RWPE1 (cell line): ENCODE data around the gene SNAI3.

Experiments
- CTCF ChIA-PET: fragments of 350-600 bp; sonication (Branson Sonifier 250); formaldehyde crosslinking; extraction: SDS; loops from one replicate; lab custom pipeline; 2021; lab: Yijun Ruan, JAX
- POLR2A ChIA-PET: fragments of 400-600 bp; formaldehyde crosslinking; extraction: SDS; loops from one replicate; lab custom pipeline; 2020; ENCODE audit warnings: antibody characterized with exemption; ENCODE audit not compliant: low non-redundant PET; lab: Yijun Ruan, JAX
- DNase-seq: peaks from one replicate; pipeline ENCODE4 v3.0.0; 2012; ENCODE audit warnings: low spot score
- H3K27ac ChIP-seq: fragments of 450-650 bp; 2 replicates; pipeline ENCODE4 v1.5.1; 2017
- TF ChIP-seq, protein P1 (sequence below): fragments of 450-650 bp; conservative IDR thresholded peaks from 2 replicates; pipeline ENCODE4 v1.5.1; 2017; ENCODE audit warnings: low read depth, mild to moderate bottlenecking

SNAI3 gene

DNA sequence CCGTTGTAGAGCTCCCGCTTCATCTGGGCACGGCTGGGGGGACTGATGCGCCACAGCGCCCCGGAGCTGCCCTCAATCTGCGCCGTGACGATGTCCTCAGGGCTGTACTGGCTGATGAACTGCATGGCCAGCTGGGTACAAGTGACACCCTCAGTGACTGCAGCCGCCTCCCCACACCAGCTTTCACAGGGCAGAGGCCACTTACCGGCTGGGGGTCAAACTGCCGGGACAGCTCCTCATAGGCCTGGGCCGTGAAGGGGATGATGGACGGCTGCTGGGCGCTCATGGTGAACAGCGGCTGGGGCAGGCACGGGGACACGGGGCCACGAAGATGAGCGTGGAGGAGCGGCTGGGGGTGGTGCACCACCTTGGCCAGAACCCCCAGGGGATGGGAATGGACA lies 30.3 kb upstream of the SNAI3 start:
- TF ChIP-seq, protein P1, sequence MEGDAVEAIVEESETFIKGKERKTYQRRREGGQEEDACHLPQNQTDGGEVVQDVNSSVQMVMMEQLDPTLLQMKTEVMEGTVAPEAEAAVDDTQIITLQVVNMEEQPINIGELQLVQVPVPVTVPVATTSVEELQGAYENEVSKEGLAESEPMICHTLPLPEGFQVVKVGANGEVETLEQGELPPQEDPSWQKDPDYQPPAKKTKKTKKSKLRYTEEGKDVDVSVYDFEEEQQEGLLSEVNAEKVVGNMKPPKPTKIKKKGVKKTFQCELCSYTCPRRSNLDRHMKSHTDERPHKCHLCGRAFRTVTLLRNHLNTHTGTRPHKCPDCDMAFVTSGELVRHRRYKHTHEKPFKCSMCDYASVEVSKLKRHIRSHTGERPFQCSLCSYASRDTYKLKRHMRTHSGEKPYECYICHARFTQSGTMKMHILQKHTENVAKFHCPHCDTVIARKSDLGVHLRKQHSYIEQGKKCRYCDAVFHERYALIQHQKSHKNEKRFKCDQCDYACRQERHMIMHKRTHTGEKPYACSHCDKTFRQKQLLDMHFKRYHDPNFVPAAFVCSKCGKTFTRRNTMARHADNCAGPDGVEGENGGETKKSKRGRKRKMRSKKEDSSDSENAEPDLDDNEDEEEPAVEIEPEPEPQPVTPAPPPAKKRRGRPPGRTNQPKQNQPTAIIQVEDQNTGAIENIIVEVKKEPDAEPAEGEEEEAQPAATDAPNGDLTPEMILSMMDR = no peak
- no peak overlapping the region for H3K27ac ChIP-seq
- POLR2A ChIA-PET = no interaction called here
- DNase-seq = no peak
- CTCF ChIA-PET = interaction anchor here (1.6 kb wide), 1 partner anchor 21 kb away, joined by 4 read pairs; no protein-coding TSS in a partner anchor

DNA sequence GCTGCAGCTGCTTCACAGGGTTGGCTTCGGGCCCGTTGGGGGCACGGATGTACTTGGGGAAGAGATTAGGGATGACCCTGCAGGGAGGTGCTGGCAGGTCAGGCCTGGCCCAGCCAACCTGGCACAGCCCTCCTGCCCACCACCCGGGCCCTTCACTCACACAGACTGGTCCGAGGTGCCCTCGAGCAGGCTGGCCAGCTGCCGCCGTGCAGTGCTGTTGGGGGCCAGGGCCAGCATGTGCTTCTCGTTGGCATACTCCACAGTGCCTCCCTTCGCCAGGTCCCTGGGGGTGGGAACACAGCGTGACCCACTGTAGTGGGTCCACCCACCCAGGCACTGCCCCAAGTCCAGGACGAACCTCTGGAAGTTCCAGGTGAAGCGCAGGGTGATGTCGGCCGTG lies 29.9 kb upstream of the SNAI3 start:
- ChIA-PET CTCF (interaction anchor here (1.6 kb wide), 1 partner anchor 21 kb away, joined by 4 read pairs; no protein-coding TSS in a partner anchor), POLR2A (no interaction called here)

DNA sequence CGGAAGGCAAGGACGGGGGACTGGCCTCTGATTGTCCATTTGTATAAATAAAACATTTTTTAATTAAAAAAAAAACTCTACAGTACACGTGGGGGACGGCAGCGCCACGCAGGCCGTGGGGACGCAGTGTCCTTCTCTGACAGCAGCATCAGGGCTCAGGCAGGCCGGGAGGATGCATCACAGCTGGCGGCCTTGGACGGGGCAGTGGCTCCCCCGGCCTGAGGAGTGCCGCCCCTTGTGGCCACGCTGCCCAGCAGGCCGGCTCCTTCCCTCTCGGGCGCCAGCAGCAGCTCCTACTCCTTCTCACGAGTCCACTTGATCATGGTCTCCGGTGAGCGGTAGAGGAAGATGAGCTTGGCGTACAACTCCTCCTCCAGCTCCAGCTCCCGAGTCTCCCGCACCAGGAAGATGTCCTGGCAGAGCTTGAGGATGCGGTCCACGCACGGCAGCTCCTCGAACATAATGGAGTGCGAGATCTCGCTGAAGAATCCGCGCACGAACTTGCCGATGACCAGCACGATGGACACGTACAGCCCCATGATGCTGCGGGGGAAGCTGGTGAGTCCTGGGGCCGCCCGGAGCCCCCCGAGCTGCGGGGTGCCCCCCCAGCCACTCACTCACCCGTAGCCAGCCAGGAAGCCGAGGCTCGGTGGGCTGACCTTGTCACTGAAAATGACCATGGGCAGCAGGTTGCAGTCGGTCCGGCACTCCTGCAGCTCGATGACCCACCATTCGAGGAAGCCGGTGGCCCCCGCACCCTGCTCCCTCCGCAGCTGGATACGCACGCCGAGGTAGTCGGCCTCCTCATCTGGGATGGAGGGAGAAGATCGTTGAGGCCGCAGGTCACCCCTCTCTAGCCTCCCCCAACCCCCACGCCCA lies 29.2 kb upstream of the SNAI3 start:
- H3K27ac ChIP-seq = 0 out of 2 replicates have a peak overlapping the region, but pooled peaks have one; percentile 9
- POLR2A ChIA-PET = no interaction called here
- CTCF ChIA-PET = interaction anchor here (1.6 kb wide), 1 partner anchor 22 kb away, joined by 4 read pairs; no protein-coding TSS in a partner anchor
- DNase-seq = no peak
- TF ChIP-seq, protein P1 = no peak

More for the DNA sequence above, 29.9 kb upstream of the SNAI3 start:
- no peak for DNase-seq
- no peak overlapping the region for H3K27ac ChIP-seq
- TF ChIP-seq, protein P1 = no peak

DNA sequence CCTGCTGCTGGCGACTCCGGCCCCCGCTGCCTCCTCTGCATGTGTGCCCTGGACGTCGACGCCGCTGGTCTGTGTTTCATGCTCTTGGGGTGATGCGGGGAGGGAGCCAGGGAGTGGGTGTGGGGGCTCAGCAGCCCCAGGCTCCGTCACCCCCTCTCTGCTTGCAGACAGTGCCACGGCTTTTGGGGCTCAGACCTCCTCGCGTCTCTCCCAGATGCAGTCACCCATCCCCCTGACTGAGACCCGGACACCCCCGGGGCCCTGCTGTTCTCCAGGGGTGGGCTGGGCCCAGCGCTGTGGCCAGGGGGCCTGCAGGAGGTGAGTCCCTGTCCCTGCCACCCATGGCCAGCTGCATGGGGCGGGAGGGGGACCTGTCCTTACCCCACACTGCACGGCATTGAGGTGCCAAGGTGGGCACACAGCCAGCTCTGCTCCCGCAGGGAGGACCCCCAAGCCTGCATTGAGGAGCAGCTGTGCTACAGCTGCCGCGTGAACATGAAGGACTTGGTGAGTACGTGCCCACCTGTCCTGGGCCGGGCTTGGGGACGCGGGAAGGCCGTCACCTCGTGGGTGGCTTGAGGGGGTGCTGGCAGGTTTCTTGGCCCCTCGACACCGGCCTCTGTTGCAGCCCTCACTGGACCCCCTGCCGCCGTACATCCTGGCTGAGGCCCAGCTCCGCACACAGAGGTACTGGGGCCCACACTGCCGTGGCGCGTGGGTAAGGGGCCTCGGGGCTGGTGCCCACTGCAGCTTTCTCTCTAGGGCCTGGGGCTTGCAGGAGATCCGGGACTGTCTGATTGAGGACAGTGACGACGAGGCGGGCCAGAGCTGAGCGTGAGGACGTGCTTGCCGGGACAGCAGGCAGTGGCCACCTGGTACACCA lies 28.4 kb upstream of the SNAI3 start:
- CTCF ChIA-PET = interaction anchor here (0.6 to 1.3 kb wide), 3 partner anchors 22 to 369 kb away, joined by 3 to 8 read pairs (median 3); no protein-coding TSS in a partner anchor
- POLR2A ChIA-PET = no interaction called here
- peak overlapping the region; percentile 31; the same call in 1 of the 2 replicates for H3K27ac ChIP-seq
- DNase-seq = no peak
- TF ChIP-seq, protein P1 = no peak

DNA sequence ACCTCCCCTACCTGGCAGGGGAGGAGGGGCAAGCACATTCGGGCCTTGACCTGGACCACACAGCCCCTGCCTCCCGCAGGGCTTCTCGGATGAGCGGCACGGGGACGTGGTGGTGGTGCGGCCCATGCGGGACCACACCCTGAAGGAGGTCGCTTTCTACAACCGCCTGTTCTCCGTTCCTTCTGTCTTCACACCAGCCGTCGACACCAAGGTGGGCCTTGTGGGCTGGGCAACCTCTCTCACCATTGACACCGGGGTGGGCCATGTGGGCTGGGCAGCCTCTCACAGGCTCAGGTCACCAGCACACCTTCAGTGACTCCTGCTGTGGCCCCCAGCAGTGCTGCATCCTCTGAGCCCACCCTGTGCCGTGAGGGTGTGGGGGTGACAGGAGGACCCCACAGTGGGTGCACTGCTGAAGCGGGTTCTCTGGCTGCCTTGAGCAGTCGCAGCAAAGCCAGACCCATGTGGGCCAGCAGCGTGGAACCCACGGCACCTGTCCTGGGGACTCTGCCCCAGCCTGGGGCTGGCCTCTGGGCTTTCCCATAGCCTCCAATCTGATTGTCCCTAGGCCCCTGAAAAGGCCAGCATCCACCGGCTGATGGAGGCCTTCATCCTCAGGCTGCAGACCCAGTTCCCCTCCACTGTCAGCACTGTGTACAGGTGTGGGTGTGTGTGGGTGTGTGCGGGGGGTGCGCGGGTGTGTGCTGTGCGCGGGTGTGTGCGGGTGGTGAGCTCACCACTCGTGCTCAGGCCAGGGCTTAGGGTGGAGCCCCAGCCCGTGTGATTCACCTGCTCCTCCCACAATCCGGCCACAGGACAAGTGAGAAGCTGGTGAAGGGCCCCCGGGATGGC lies 27.5 kb upstream of the SNAI3 start:
- POLR2A ChIA-PET = no interaction called here
- TF ChIP-seq, protein P1 = no peak
- CTCF ChIA-PET = interaction anchor here (0.6 to 1.3 kb wide), 2 partner anchors 23 to 368 kb away, joined by 3 to 8 read pairs; no protein-coding TSS in a partner anchor
- peak overlapping the region; percentile 31; the same call in 1 of the 2 replicates for H3K27ac ChIP-seq
- no peak for DNase-seq
